DMS 273 treated with DMSO at 0.1 percent for 48 hours (cell line): ENCODE measurements around the gene ACVR1C.
A peak's percentile ranks its signal among the peaks of the same experiment; 100 is the strongest.

Source experiments
- DNase-seq: peaks from one replicate; lab custom pipeline; 2025; lab: John Stamatoyannopoulos, UW

ACVR1C gene

DNA sequence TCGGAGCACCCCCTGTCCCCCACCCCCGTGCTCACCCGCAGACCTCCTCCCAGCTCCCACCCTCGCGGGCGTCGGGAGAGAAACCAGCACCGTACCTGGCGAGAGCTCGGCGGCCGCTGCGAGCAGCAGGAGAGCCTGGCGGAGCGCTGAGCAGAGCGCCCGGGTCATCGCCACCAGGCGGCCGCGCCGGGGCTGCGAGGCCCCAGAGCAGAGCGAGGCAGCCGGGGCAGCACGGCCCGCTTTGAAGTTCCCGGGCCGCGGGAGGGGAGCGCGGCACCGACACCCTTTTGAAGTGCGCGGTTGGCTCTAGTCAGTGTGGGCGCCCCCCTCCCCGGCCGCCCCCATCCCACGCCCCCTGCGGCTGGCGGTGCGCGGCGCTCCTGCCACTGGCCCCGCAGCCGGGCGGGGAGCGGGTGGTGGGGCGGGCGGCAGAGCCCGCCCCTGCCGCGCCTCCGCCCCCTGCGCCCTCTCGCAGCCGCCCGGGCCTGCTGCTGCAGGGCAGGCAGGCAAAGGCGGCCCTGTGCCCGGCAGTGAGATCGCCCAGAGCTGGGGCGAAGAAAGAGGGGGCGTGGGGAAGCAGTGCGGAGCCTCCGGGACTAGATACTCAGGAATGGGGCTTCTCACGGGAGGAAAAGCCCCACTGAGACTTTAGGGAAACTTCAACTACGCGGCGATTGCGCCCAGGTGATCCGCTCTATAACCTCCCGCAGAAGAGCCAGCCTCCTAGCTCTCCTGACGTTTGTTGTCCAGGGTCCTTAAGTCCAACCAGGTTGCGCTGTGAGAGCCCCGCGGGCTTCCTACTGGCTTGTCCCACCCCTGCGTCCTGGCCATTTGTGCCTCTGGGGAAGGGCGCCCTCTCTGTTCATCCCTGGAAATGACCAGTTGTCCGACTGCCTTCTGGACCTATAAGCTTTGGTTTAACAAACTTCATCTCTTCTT lies at the start of gene ACVR1C:
TSS of gene ACVR1C (minus strand) at position 388 of the 939 bp plus-strand sequence. CDS start at position 168, 220 bp downstream.
- DNase-seq: peak; percentile 70

DNA sequence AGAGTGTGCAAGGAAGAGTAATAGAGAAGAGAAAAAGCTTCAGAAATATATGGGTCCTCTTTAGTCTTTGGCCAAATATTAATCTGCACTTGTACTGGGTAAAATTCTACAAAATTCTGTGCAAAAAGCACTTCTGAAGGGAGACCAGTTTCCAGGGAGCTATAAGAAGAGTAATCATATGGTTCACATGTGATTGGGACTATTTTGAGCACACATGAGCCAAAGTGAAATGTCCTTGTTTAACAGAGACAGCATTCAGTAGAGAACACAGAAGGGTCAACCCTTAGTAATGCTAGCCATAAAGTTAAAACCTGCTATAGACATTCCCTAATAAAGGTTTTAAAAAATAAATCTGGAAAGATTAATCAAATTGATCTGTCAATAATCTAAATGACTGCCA lies 49.3 kb upstream of the ACVR1C start:
- no peak for DNase-seq

DNA sequence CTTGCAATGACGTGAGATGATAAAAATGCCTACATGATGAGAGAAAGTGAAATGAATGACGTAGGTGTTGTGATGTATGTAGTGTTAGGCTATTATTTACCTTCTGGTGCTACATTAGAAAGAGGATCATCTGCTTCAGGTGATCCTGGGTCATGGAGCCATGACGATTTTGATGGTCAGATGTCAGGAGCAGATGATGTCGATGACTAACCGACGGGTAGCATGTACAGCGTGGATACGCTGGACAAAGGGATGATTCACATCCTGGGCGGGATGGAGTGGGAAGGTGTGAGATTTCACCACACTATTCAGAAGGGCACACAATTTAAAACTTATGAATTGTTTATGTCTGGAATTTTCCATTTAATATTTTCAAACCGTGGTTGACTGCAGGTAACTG lies 43.5 kb upstream of the ACVR1C start:
- DNase-seq: no peak

DNA sequence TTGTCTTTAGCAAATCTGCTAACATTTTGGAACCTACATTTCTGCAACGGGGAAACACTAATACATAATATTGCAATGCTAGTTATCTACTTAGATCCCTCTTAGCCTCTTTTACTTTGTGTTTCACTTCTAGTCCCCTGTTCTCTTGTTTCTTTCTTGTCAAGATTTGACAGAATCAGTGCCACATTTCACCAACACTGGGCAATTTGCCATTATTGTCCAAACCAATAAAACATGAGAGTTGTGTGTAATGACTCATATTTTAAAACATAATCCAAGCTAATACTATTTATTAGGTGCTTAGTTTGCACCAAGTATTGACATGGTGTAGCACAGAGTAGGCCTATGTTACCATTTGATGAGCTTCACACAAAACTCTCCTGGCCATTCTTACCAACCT lies 33.7 kb upstream of the ACVR1C start:
- no peak for DNase-seq

DNA sequence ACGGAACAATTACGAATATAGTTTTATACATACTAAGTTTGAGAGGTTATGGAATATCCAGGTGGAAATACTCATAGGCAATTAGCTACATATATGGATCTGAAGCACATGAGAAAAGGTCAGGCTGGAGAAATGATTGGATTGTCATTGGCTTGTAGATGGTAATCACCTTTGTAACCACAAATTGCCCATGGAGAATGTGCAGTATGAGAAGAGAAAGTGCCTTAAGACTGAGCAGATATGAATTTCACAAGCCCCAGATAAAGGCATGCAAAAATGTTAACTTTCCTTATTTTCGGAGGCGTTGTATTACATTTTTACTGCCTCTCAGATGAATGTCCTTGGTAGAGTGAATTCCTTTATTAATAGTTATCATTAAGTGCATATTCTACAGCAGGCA lies 33.1 kb upstream of the ACVR1C start:
- DNase-seq: no peak

DNA sequence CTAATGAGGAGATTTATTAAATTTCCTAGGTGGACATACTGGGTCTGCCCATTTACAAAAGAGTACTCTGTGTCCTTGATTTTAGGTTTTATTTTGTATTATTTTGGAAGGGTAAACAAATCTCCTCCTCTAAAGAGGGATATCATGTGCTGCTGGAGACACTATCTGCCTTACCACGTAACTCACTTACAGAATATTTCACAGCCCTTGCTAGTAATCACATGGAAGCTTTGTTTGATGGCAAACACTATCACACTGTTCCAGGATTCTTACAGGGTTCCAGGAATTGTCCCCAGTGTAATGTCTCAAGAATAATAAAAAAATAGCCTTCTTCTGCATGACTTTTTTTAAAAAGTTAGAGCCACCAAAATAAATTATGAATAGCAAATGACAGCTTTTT lies 29.2 kb upstream of the ACVR1C start:
- no peak for DNase-seq

DNA sequence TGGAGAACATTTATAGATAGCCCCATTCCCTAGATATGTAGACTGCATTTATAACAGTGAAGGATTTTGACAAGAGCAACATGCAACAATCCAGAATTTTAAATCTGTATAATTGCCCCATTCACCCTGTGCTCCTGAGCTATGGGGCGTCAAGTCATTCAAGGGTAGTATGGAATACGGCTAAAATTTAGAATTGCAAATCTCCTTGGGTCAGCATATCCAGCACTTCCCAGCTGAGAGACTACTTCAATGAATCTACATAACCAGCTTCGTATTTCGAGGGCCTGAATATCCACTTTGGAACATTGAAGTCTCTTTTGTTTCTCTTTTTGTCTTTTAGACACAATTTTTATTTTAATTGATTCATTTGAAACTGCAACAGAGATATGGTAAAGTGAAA lies 28.4 kb upstream of the ACVR1C start:
- no peak for DNase-seq

DNA sequence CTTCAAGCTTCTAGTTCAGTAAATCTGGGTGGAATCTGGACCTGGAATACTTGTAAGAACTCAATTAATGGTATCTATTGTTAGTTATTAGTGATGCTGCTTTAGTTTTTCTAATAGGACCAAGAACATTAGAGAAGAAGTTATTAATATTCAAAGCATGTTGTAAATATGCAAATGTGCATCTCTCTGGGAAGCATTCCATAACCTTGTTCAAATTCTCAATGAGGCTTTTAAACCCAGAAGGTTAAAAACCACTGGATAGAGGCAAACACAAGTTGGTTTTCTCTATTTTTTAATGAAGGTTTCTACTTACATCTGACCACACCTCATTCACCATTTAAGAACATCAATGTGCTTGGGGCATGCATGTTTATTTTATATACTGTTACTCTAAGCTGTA lies 16.1 kb upstream of the ACVR1C start:
- no peak for DNase-seq

DNA sequence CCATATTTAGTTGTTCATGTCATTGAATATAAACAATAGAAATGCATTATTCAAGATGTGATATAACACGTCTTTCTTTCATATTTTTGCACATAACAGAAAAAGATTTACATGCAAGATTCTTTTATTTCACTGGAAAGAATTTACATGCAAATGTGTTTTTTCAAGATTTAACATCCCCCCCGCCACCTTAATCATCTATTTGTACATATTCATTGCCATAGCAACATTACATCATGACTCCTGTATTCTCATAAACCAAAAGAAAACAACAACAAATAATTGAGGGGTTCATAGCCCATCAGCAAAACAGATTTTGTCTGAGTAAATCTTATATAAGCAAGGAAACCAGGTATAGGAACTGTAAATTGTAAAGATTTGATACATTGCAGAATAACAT lies 3.2 kb upstream of the ACVR1C start:
- DNase-seq: no peak

DNA sequence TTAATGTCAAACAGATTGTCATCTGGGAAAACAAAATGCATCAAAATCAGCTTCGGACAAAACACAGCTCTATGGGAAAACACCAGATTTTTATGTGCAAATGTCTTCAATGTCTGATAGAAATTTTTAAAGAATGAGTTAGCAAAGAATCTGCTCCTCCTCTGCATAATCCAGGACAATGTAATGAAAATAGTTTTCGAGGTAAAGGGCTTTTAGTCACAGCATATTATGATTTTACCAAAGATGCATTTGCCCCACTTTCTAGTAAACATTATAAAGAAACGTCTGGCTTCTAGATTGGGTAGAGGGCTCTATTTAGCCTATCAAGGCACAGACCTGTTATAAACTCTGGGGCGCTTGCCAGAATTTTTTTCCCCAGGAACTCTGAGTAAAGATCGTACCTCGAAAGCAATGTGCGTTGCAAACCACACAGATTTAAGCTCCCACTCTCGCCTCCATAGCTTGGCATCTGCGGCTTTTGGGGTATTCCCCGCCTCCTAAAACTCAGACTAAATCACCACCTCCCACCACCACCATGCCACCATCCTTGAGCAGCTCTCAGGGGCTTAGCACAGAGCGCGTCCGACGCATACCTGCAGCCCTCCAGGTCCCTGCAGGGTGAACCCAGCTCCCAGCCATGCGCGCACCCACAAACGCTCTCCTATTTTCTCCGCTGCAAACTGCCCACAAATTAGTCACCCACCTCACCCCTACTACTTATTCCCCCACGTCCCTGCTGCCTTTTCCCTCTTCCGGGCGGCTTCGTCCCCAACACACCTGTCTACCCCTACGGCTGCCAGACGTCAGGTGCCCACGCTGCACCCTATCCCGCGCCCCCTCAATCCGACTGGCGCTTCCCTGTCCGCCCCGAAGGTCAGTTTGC lies 829 bp downstream of the ACVR1C start:
- no peak for DNase-seq

DNA sequence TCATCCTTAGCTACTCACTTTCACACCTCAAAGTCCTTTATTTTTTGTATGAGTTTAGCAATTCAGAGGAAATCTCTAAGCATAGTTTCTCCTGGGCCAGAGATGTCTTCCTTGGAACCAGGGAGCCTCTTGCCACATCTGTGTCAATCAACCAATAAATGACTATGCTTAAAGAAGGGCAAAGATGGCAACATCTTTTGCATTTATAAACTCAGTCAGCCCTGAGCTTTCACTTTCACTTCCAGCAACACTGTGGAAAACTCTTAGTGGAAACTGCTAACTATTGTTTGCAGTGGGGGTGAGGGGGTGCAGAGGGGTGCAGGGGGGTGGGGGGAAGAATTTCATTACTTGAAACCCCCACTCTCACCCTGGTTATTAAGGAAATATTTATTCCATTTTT lies 3.4 kb downstream of the ACVR1C start:
- no peak for DNase-seq

DNA sequence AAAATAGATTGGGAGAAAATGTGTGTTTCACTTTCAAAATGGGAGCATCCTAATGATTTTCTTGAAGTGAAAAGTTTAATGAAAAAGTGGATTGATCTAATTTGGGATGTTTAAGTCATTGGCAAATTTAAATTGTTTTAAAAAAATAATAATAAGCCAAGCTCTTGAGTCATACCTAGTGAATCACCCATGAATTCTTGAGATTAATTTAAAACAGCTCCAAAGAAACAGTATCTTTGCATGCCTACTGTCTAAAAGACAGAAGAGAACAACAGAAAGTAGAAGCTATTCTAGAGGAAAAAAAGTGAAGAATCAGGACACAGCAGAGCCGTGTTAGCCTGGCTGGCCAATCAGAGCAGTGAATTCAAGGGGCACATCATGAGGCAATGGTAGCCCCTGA lies 7.7 kb downstream of the ACVR1C start:
- no peak for DNase-seq

DNA sequence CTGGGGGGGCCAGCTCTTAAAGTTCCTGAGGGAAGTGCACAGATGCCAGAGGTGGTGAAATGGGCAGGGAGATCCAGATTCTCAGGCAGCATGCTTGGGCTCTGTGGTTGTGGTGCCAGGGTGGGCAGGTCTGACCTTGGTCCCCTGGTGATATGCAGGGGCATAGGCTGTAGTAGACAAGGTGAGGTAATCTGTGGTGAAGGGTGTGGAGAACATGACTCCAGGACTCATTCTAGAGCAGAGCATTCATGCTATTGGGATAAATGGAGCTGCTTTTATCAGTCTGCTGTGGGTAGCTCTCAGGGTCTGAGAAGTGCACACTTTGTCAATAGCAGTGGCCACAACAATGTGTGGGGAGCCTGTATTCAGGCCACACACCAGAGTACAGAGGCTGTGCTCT lies 16.9 kb downstream of the ACVR1C start:
- DNase-seq: no peak

DNA sequence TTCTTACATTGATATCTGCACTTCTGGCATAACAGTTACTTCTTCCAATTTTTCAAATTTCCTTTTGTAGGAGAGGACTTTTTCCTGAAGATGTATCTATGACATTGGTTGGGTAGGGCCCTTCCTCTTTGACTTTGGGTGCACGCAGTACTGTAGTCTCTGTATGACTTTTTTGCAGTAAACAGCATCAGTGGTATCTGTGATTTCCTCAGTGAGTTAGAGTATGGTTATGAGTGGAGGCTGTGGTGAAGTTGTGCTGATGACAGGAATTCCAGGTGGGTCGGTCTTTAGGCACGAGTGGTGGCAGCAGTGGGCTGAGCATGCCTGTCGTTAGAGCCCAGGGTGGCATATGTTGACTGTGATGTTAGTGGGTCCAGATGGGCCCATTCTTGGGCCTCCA lies 17.6 kb downstream of the ACVR1C start:
- DNase-seq: no peak

DNA sequence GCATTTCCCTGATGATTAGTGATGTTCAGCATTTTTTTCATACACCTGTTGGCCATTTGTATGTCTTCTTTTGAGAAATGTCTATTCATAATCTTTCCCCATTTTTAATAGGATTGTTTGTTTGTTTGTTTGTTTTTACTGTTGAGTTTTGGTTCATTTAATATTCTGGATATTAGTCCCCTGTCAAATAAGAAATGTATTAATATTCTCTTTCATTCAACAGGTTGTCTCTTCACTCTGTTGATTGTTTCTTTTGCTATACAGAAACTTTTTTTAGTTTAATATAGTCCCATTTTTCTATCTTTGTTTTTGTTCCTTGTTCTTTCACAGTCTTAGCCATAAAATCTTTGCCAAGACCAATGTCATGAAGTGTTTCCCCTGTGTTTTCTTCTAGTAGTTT lies 22.1 kb downstream of the ACVR1C start:
- no peak for DNase-seq

DNA sequence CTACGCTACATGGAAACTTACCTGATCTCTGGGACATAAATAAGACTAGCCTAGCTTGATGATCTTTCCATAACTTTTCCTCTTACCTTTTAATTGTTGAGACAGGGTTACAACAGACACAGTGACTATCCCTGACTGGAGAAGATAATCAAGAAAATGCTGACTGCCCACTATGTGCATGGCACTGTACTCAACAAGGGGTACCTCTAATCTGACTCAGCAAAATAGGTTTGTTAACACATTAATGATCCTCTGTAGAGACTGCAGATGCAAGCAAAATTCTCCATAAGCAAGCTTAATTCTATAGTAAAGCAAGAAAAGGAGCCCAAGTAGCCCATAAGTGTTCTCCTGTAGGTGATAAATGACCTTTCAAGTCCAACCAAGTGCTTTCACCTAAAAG lies 25.5 kb downstream of the ACVR1C start:
- no peak for DNase-seq

DNA sequence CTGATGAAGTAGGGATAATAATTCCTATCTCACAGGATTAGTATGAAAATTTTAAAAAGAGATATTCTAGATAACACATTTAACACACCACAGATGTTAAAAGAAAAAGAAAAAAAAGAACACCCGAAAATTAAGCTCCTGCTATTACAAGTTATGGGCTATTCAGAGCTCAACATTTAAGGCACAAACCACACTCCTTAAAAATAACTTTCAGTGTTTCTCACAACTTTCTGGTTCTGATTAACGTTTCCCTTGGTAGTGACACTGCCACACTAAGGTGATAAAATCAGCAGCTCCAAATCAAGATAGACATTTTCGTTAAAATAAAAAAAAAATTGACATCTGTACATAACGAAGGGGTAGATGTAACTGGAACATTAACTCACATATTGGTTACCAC lies 26.9 kb downstream of the ACVR1C start:
- no peak for DNase-seq

DNA sequence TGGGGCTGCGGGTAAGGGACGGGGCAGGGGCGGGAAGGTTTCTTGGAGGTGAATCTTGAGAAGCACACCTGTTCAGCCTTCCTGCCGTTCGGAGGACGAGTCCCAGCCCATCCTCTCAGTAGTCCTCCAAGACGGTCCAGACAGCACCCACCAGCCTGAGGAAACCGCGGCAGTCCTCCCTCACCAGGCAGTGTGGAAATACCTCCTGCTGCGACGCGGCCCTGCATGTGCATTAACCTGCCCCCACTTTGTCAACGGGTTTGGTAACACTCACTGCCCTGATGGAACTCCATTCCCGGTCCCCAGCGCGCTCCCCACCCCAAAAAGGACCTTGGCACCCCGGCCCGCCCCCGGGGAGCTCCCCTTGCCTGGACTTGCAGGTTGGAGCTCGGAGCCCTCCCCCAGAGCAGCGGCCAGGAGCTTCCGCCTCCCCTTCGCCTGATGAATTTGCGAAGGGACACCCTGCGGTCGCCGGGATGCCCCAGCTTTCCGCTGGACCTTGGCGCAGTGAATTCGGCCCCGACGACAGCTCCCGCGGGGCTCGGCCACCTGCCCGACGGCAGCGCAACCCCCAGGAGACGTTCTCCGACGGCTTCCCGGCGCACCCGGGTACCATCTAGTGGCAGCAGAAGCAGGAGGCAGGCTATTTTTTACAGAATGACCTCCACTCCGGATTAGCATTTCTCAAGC lies 31.5 kb downstream of the ACVR1C start:
- no peak for DNase-seq

DNA sequence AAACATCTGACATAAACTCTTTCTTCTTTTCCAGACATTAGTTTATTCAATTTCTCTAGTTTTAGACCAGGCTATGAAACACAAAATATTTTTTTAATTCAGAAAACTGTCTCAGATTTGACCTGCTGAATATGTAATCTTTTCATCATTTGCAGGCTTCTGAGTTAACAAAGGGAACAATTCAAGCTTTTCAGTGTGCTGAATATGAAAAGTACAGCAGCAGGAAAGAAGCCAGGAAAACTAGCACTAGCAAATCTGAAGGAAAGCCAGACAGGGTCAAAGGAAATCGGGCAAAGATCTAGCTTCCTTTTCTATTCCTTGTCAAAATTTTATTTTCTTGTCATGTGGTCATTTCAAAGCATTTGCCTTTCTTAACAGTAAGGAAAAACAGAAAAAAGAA lies 35.3 kb downstream of the ACVR1C start:
- no peak for DNase-seq

DNA sequence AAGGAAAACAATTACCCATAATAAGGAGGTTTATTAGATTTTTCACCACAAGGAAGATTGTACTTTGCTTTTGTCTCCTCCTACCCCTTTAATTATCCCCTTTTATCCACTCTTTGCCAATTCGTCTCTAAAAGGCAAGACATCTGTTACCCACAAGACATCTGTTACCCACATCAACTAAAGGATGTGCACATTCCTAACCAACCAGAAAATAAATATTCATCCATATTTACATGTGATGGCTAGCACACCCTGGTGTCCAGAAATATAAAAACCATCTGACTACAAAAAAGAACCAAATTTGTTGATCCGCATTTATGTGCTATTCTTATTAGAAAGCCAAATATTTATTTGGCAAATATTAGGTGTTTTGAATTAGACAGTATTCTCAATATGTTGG lies 35.7 kb downstream of the ACVR1C start:
- DNase-seq: peak; percentile 50

DNA sequence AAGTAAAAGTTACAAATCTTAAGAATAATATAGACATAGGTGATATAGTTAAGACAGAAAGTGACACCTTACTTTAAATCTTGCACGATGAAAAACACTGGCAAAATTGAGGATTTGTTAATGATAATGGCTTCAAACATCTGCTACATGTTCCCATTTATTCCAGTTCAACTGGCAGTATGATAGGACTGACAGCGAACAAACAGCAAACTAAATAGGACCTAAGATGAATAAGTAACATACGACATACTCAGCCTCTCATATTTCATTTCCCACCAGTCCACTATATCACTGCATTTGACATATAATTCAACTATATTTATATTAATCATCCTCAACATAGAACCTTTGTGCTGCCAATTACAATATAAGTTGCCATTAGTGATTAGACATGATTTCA lies 36.3 kb downstream of the ACVR1C start:
- no peak for DNase-seq

DNA sequence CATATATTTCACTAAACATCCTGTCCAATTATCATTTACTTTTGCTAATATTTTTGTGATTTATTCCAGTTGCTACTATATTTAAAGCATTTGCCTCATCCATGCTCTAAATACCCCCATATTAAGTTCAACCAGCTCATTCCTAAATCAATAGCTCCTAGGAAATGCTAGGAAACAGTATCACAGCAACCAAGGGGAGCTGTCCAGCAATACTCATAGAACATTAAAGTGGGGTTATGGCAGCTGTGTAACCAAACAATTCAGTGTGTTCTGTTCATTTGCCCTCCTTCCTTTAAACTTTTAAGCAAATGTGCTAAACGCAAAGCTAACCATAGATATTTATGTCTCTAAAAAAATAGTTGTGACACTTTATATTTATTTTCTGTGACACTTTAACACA lies 41.1 kb downstream of the ACVR1C start:
- DNase-seq: no peak

DNA sequence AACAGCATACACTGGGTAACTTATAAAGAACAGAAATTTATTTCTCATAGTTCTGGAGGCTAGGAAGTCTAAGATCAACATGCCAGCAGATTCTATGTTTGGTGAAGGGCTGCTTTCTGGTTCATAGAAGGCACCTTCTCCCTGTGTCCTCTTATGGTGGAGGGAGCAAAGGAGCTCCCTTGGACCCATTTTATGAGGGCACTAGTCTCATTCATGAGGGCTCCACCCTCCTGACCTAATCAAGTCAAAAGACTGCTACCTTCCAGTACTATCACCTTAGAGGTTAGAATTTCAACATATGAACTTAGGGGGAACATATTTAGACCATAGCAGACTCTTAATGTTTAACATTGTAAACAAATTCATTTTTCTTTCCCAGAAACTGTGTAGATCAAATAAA lies 54.5 kb downstream of the ACVR1C start:
- DNase-seq: no peak
